HG02973 (cell line): ENCODE data around the gene REXO5.

ENCODE experiments used
- ATAC-seq: cut with Tn5 transposase; IDR thresholded peaks from one replicate; pipeline ENCODE4 v1.9.1; 2021; ENCODE audit warnings: moderate library complexity; ENCODE audit not compliant: unreplicated experiment

Gene REXO5

DNA sequence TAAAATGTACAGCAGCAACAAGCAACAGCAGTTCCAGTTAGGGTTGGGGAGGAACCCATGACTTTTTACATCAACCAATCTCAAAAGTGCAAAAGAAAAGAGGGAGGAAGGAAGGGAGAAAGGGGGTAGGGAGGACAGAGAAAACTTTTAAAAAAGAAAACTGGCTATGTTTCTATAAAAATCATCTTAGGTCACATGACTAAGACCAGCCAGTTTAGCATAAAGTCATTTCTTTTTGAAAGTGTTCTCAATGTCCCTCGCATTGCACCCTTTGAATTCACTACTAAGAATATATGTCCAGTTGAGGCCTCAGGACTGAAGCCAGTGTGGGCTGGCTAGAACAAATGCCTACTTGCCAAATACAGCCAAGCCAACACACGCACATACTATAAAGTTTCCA, 64.9 kb downstream of the REXO5 start:
- no peak for ATAC-seq

GRCh38 chr16:20871941-20872815, 65.9 kb downstream of the REXO5 start:
- ATAC-seq: no peak

DNA sequence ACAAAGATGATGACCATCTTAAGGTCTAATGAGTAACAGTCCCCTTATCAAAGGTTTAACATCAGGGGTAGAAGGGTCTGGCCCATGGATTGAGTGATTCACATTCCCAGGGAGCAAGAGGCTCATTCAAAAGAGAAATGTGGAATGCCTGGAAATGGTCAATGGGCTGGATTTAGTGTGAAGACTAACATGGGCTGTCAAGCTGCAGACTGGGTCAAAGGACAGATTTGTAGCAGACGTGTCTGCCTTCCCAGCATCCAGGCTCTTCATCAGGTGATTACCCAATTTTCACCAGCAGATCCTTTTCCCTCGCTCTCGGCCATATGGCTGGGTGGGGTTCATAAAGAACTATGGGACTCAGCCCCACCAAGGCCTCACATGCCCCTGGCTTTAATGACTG, 67.0 kb downstream of the REXO5 start:
- no peak for ATAC-seq

DNA sequence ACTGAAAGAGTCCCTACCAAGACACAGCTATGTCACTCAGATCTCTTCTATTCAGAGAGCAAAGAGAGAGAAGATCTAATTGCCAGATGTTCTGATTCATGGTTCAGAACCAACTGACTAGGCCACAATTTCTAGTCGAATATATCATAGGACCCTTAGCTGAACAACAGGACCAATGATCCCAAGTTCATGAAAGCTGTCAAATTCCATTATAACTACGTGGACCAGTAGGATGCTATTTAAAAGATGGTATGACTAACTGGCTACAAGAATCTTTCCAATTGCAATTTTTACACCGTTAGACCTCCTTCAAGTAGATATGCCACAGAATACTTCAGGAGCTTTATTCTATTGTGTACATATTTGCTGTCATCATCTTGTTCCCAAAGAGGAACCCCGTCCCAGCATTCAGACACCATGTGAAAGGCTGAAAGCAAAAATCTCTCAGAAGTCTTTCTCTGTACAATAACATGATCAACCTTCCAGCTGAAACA, 67.8 kb downstream of the REXO5 start:
- no peak for ATAC-seq

DNA sequence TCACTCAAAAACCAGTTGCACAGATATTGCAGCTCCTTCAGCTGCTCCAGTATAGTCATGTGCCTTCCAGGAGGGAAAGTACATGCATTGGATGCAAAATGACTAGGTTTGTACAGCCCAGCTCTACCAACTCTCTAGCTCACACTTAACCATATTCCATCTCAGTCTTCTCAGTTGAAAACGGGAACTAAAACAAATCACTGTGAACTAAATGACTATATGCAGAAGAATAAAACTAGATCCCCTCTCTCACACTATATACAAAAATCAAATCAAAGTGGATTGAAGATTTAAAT, 69.0 kb downstream of the REXO5 start:
- no peak for ATAC-seq

- ATAC-seq: no peak
Observed at GRCh38 chr16:20878682-20879147, 72.4 kb downstream of the REXO5 start.

DNA sequence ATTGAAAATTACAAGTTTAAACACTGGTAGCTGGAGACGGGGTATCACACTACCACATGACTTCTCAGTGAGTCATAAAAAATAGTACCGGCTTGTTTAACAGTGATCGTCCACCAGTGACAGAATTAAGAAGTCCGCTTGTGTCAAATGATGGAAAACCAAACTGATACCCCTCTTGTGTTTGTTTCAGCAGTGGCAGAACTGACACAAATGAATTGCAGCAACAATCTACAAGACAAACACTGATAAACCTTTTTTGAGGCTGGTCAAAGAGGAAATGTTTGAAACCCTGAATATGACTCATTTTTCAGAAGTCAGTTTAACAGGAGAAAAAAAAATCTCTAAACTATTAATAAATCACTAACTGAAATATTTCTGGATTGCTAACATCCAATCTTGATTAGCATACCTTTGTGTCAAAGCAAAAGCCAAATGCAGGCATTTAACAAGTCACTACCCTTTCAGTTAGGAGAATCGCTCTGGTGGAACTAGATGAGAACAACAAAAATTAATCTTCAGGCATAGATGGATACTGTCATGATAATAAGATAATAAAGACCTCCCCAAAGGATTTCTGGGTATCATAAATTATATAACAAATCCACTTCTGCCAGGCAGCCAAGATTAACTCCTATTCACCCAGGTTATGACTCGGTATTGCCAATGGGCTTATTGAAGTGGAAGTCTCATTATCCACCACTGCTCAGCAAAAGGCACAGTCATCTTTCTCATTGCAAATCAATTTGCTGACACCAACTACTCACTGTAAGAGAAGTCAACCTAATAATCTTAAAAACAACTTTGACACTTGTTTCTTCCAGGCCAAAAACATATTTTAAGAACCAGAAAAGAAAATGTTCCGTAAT, 73.1 kb downstream of the REXO5 start:
- no peak for ATAC-seq

DNA sequence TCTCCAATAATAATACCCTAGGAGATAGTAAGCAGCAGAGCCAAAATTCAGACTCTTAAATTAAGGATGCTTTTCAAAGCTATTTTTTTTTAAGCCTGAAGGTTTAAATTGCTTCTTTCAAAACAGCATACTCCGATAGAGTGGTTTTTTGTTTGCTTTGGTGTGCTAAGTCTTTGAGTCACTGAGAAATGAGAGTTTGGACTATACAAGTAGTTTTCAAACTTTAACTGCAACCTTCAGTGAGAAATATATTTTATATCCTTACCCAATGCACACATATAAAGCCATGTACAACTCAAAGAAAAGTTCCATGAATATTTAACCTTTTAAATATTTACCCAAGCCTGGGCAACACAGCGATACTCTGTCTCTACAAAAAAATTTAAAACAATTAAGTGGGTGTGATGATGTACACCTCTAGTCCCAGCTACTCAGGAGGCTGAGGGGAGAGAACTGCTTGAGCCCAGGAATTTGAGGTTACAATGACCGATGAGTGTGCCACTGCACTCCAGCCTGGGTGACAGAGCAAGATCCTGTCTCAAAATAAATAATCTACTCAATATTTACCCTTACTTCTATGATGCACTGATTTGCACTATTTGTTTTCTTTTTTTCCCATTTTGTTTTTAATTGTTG, 74.7 kb downstream of the REXO5 start:
- no peak for ATAC-seq

DNA sequence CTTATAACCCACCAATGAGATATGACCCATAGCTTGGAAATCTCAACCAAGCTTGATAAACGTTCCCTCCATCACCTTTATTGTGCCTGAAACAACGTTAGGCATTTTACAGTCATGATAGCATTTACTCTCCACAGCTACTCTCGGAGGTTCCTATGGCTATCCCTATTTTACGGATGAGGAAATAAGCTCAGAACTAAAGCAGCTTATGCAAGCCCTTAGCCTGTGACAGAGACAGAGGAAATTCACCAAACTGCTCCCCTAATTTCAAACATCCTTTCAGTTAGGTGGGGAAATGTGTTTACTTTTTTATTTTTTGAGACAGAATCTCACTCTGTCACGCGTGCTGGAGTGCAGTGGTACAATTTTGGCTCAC, 75.2 kb downstream of the REXO5 start:
- no peak for ATAC-seq

DNA sequence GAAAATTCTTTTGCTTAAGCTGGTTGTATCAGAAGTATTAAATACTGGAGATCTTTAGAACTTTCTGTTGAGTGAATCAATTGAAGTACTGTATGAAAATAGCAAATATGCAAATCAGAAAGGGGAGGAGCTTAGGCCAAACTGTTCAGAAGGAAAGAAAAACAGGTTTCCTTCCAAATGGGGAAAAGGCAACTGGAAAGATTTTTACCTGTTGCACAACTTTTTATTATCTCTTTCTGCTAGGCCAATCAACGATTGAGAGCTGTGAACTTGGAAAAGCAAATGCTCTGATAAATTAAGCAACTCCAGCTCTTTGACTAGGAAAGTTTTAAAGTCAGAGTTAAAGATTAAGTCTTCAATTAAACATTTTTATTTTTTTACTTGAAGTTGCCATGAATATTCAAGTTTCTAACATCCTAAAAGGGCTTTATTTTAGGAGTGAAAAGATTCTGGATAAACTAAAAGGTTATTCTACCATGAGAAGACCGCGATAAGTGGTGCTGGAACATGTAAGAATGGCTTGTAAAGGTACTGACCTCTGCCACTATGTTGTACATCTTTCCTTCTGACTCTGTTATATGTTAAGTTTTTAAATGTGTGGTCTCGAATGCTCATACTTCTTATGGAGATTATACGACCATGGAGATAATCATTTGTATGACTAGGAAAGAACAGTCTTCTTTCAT, 77.4 kb downstream of the REXO5 start:
- no peak for ATAC-seq

DNA sequence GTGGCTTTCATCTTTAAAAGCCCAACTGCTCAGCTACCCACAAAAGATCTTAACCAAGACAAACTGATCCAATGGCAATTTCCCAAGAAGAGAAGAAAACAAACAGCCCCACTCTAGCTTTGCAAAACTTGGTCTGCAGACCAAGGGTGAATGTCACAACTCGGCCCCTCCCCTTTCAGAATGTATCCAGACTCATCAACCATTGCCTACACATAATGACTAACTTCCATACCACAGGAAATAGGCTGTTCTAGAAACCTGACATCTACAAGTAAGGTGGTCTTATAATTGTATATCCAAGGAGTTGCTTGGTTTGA, 77.9 kb downstream of the REXO5 start:
- ATAC-seq: no peak

- no peak for ATAC-seq
Observed at GRCh38 chr16:20886320-20886719, 80.0 kb downstream of the REXO5 start.

DNA sequence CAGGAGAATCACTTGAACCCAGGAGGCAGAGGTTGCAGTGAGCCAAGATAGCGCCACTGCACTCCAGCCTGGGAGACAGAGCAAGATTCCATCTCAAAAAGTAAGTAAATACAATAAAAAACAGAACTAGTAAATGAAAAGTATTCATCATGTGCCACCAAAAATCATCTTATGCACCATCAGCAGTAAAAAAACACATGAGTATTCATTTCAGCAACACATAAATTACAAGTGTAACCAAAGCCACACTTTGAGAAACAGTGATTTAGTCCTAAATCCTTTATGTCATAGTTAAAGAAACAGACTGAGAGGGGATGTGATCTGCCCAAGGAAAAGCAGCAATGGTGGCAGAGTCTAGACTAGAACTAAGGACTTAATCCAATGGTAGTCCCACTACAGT, 80.9 kb downstream of the REXO5 start:
- ATAC-seq: no peak

DNA sequence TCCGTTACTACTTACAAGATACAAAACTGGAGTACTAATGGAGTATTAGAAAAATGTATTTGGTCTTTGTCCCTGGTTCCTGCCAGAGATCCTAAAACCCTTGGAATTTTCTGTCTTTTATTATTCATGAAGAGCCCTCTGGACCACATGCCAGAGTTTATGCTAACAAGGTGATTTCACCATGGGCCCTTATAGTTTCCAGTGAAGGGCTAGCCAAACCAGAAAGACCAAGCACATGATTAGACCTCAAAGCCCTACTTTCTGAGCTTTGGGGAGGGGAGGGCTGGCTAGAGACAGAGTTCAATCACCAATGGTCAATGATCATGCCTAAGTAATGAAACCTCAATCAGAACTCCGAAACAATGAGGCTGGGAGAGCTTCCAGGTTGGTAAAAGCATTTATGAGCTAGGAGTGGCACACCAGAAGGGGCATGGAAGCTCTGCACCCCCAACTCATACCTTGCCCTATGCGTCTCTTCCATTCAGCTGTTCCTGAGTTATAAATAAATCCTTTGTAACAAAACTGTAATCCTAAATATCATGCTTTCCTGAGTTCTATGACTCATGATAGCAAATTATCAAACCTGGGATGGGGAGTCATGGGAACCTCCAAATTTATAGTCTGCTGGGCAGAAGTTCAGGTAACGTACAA, 83.4 kb downstream of the REXO5 start:
- no peak for ATAC-seq

DNA sequence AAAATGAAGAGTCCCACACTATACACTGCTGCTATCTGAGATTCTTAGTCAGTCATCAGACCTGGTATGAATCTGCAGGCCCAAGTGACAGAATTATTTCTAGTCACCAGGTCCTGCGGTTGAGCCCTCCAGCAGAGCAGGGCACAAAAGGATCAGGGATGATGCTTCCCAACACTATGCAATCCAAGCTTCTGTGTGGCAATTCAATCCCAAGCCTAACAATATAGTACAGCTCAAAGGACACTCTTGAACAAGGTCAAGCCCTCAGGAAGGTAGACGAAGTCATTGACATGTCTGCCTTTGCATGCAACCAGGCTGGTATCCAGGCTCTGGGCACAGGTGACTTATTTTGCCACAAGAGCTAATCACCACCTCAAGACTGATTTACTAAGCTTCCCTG, 88.1 kb downstream of the REXO5 start:
- no peak for ATAC-seq

- ATAC-seq: no peak
Observed at GRCh38 chr16:20897253-20897897, 91.0 kb downstream of the REXO5 start.

GRCh38 chr16:20897922-20898321, 91.6 kb downstream of the REXO5 start:
- ATAC-seq: no peak

DNA sequence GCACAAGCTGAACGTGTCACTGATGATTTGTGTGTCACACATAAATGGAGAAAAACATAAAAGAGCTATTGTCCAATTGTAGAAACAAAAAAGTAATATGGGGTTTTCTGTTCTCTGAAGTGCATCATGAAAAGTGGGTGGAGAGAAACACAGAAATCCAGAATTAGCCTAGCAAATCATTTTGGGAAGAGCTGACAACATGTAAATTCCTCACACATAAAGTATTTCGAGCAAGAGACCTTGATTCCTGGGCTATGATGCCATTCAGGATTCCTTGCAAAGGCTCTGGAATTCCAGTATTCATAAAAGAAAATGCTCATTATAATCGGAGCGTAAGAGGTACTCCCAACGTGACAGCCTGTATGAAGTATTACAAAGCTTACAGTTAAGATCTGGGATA, 92.7 kb downstream of the REXO5 start:
- no peak for ATAC-seq
